NCI-H1930 (cell line): ENCODE results near the gene ADAM12.

Experiments used
- DNase-seq, 2 experiments: peaks; one replicate each; lab custom pipeline; 2025; lab: John Stamatoyannopoulos, UW

Gene ADAM12, protein sequence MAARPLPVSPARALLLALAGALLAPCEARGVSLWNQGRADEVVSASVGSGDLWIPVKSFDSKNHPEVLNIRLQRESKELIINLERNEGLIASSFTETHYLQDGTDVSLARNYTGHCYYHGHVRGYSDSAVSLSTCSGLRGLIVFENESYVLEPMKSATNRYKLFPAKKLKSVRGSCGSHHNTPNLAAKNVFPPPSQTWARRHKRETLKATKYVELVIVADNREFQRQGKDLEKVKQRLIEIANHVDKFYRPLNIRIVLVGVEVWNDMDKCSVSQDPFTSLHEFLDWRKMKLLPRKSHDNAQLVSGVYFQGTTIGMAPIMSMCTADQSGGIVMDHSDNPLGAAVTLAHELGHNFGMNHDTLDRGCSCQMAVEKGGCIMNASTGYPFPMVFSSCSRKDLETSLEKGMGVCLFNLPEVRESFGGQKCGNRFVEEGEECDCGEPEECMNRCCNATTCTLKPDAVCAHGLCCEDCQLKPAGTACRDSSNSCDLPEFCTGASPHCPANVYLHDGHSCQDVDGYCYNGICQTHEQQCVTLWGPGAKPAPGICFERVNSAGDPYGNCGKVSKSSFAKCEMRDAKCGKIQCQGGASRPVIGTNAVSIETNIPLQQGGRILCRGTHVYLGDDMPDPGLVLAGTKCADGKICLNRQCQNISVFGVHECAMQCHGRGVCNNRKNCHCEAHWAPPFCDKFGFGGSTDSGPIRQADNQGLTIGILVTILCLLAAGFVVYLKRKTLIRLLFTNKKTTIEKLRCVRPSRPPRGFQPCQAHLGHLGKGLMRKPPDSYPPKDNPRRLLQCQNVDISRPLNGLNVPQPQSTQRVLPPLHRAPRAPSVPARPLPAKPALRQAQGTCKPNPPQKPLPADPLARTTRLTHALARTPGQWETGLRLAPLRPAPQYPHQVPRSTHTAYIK

DNA sequence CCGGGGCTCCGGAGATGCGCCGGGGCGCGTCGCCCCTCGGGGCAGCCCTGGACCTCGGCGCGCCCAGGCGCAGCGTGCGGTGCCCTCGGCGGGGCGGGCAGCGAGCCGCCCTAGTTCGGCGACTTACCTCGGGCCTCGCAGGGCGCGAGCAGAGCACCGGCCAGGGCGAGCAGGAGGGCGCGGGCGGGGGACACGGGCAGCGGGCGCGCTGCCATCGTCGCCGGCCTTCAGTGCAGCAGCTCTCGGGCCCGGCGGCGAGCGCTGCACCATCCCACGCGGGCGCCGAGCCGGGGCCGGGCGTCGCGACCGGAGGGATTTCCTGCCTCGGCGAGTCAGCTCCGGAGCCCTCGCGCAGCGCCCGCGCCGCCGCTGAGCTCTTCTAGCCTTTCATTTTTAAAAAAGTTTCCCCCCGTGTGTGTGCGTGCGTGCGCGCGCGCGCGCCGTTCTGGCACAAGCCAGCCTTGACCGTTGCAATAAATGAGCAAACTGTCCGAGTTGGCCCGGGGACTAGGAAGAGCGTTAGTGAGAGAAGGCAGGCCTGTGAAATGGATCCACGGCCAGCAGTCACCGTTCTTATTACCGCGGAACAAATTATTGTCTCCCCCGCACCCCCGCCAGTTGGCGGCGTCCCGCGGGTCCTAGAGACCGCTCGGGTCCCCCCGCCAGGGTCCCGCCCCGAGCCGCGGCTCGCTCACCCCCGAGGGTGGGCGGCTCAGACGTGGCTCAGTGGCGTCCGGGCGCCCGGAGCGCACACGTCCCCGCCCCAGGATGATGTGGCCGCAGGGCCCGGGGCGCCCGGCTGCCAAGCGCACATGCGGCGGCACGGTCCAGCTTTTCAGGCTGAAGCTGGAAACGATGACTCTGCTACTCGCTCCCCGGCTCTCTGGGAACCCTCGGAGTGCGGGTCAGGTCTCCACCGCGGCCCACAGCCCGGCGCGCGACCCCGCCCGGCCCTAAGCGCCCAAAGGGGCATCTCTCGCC lies at the start of gene ADAM12:
Gene ADAM12, minus strand, starts transcription at position 547 of the 981 bp plus-strand sequence. Its CDS starts 332 bp downstream, at position 215.
- no peak for DNase-seq

GRCh38 chr10:126437635-126438406 lies 49.5 kb upstream of the ADAM12 start:
- no peak for DNase-seq

DNA sequence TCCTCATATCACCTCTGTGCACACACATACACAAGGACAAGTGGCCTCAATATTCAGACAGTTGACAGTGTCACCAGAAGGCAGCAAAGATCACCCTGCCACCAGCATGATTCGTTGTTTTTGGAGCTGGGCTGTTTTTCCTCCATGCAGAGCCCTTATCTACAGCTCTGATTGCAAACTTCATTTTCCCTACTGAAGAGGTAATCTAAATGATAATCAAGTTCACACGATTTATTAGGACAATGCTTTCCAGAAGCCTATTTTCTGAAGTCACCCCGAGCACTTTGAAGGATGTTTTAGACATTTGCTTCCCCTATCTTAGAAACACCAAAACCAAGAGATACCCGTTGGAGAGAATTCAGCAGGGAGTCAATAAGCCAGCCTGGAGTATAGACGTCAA lies 46.0 kb upstream of the ADAM12 start:
- DNase-seq = no peak

DNA sequence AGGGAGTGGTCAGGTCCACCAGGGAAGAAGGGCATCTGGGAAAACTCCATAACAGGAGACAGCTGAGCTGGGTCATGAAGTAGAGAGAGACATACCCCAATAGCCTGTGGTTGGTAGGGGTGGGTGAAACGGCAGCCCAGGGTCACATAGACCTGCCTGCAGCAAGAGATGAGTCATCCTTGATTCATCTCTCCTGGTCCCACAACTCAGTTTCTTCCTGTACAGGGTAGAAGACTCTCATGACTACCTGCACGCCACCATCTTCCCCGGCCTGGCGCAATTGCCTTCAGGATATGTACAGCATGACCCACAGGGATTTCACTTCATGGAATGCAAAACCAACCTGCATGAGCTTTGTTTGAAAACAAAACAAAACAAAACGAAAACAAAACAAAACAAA lies 45.1 kb upstream of the ADAM12 start:
- DNase-seq = no peak

DNA sequence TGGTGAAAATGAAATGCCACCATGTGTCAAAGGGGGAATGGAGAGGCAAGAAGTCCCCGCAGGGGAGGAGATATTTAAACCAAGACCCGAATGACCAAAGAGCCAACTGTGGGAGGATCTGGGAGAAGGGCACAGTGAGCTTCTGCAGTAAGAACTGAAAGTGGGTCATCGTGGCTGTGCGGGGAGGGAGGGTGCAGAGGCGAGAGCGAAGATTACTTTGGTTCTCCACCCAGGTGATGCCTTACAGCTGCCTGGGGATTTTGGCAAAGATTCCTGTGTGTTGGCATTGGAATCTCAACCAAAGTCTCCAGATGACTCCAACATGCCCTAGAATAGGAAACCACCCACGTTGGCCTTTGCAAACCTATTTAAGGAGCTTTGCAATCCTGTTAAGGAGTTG lies 44.2 kb upstream of the ADAM12 start:
- DNase-seq = no peak

GRCh38 chr10:126431816-126432215 lies 43.5 kb upstream of the ADAM12 start:
- no peak for DNase-seq

DNA sequence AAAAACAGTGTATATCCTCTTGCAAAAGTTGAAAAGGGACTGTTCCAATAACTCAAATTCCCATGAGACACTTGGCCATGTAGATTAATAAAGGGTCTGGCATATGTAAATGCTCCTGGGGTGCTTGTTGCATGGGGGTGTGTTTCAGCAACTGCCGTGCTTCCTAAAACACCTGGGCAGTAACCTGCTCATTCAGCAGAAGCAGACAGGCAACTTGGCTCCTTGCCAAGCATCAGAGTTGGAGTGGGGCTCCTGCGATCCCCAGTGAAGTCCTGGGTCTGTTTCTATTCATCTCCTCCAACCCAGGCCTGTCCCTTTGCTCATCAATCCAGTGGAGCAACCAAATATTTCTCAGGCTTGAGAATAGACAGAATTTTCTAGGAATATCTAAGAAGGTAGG lies 42.2 kb upstream of the ADAM12 start:
- no peak for DNase-seq

- no peak for DNase-seq
These were observed 41.0 kb upstream of the ADAM12 start for GRCh38 chr10:126429275-126429674.

GRCh38 chr10:126425489-126426065 lies 37.3 kb upstream of the ADAM12 start:
- DNase-seq = no peak

GRCh38 chr10:126425032-126425431 lies 36.8 kb upstream of the ADAM12 start:
- DNase-seq = no peak

GRCh38 chr10:126423732-126424491 lies 35.6 kb upstream of the ADAM12 start:
- DNase-seq = no peak

DNA sequence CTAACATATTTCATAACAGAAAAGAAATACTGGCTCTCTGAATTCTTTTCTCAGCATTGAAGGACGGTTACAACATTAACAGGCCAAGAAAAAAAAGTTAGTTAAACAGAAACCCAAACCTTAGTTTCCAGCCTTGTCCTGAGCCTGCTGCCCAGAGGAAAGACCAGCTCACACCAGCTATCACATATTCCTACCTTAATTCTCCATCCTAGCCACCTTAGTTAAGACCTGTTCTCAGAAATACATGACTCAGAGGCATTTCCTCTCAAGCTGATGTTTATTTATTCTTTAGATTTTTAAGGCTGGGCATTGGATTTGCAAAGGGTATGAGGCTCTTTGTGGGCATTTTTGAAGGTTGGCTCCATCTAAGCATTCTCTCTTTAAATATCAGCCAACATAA lies 34.3 kb upstream of the ADAM12 start:
- no peak for DNase-seq

- DNase-seq = no peak
These were observed 33.5 kb upstream of the ADAM12 start for GRCh38 chr10:126421756-126422256.

- DNase-seq = no peak
These were observed 32.5 kb upstream of the ADAM12 start for GRCh38 chr10:126420567-126421300.

DNA sequence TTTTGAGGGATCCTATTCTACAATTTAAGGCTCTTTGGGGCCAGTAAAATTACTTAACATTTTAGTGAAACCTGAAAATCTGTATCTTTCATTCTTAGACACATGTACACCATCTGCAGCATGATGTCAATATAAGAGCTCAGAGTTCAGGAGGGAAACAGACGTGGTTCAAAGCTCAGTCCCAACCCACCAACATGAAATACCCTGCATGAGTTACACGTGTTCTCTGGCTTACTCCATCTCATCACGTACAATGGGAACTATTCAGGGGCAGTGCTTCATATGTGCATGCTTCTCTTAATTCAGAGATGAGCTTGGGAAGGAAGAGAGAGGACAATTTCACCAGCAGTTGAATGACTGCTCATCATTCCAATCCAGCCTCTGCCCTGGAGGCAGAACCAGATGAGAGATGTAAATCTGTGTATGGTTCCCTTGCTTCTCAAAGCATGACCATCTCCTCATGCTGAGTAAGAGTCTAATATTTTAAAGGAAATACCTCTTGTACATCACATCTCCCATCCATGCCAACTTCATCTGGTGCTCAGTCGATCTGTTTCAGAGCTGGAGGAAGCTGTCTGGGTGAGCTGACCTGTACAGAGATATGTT lies 29.0 kb upstream of the ADAM12 start:
- DNase-seq = no peak

DNA sequence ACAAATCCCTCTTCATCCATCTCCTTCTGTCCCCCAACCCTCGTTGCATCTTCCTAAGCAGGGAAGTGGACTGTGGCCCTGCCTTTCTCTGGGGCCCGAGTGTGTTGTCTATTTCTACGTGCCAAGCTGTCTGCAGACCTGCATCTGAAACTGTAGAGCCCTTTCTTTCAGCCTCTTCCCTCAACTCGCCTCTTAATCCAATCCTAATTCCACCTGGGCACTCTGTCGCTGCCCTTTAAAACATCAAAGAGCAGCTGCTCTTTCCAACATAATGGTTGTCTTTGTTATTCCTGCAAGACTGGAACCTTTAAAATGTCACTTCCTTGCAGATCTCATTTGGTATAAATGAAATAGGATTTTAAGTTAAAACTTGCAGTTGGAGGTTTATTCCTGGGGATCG lies 21.5 kb upstream of the ADAM12 start:
- DNase-seq = no peak

DNA sequence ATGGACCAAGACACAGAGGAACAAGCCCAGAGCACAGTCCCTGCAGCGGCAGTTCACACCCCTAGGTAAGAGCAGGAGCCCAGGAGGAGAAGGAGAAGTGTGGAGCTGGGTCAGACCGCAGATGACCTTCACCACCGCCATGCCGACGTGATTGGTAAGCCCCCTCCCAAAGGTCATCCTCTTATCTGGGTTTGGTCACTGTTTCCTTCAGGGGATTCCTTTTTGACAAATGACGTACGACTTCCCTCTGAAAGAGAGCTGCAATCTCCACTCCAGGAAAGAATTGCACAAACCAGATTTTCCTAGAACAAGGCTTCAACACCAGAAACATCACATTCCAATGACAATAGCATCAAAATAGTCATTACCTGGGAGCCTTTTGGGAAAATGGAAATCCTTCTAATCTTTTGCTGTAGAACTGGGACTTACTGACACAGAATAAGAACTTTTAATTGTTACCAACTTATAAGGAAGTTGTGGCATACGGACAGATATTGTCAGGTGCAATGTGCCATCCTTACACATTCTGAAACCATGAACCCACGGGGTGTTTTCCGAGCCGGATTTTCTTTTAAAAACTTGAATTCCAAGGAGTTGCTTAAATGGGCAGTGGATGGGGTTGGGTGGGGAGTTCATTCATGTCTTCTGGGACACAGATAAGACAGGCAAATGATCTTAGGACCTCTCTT lies 20.8 kb upstream of the ADAM12 start:
- no peak for DNase-seq

DNA sequence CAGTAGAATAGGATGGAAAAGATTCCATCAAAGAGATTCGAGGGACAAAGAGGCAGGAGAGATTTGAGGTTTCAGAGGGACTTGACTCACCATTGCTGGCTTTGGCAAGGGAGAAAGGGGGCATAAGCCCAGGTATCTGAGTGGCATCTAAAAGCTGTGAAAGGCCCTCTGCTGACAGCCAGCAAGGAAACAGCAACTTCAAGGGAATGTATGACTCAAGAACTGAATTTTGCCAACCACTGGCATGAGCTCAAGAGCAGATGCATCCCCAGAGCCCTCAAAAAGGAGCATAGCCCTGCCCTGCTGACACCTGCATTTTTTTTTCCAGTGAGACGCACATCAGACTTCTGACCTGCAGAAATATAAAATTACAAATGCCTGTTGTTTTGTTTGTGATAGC lies 19.6 kb upstream of the ADAM12 start:
- no peak for DNase-seq
